ENCODE results near the gene MAP2. TPM values are rescaled to one million over a fixed set of nuclear protein-coding genes. Genes with fewer than 3 reads are reported as not detected.

MAP2 gene
- total RNA-seq, 1 donor from 2014 or later: 6.9 TPM

GRCh38 chr2:209772290-209772685 lies 348.4 kb downstream of the MAP2 start:
- Mint-ChIP-seq H3K4me1 (peaks cover 5% of the 10 kb centered on the region), H3K27me3 (ENCODE audit: low read depth) (peaks cover 58% of the 10 kb centered on the region), H3K9me3 (no peaks in the 10 kb centered on the region), H3K27ac (no peak overlapping the region), H3K4me3 (peak overlapping the region; percentile 67), H3K36me3 (no peaks in the 10 kb centered on the region)
- DNase-seq (ENCODE audit: low spot score in 2 of 2, unreplicated experiment in 2 of 2): no peak
- TF ChIP-seq CTCF (IDR thresholded peaks at IDR 0.05; ENCODE audit: unreplicated experiment): no peak

GRCh38 chr2:209773377-209773776 lies 349.5 kb downstream of the MAP2 start:
- no peak for DNase-seq (ENCODE audit: low spot score in 2 of 2, unreplicated experiment in 2 of 2)
- Mint-ChIP-seq H3K9me3 (no peaks in the 10 kb centered on the region), H3K36me3 (no peaks in the 10 kb centered on the region), H3K27ac (no peak overlapping the region), H3K27me3 (ENCODE audit: low read depth) (peaks cover 53% of the 10 kb centered on the region), H3K4me1 (peaks cover 5% of the 10 kb centered on the region), H3K4me3 (no peak overlapping the region)
- TF ChIP-seq CTCF (IDR thresholded peaks at IDR 0.05; ENCODE audit: unreplicated experiment): no peak
